ENCODE results near the gene KIRREL3. TPM values are rescaled to one million over a fixed set of nuclear protein-coding genes. Genes with fewer than 3 reads are reported as not detected.

KIRREL3 gene
- total RNA-seq, 2 experiments from 2014 or later, result not detected

- no peak overlapping the region for H3K4me3 ChIP-seq (ENCODE audit: low read length)
- Mint-ChIP-seq H3K27me3 (peaks cover 6% of the 10 kb centered on the region), H3K36me3 (ENCODE audit: low read depth) (no peaks in the 10 kb centered on the region), H3K4me3 (no peak overlapping the region), H3K4me1 (ENCODE audit: low read depth) (no peaks in the 10 kb centered on the region), H3K27ac (no peak overlapping the region), H3K9me3 (peaks cover 4% of the 10 kb centered on the region)
- no peak overlapping the region for H3K27ac ChIP-seq (ENCODE audit: low read depth in 1 of 2, low read length in 2 of 2)
- H3K27me3 ChIP-seq (ENCODE audit: control insufficient read depth in 1 of 2, insufficient read depth in 2 of 2, low read length in 2 of 2), result no peaks in the 10 kb centered on the region
- intact Hi-C loops (cut with DNase I, micrococcal nuclease), result no loop called here
- no peaks in the 10 kb centered on the region for H3K4me1 ChIP-seq (ENCODE audit: insufficient read depth, low read length)
- ATAC-seq (ENCODE audit: poor library complexity) (no peak), DNase-seq (no peak)
- H3K9me3 ChIP-seq (ENCODE audit: control insufficient read depth in 1 of 2, insufficient read depth in 1 of 2, low read length in 2 of 2), result no peaks in the 10 kb centered on the region
- ChIA-PET CTCF (no interaction called here), POLR2A (no interaction called here)
- H3K36me3 ChIP-seq (ENCODE audit: insufficient read depth, low read length), result no peaks in the 10 kb centered on the region
- no peak for TF ChIP-seq CTCF (IDR thresholded peaks at IDR 0.05)
These were observed 200.6 kb downstream of the KIRREL3 start for GRCh38 chr11:126800009-126800408.

GRCh38 chr11:126797457-126798169 is 203.0 kb downstream of the KIRREL3 start:
- Mint-ChIP-seq H3K27ac (no peak overlapping the region), H3K27me3 (peaks cover 6% of the 10 kb centered on the region), H3K4me1 (ENCODE audit: low read depth) (no peaks in the 10 kb centered on the region), H3K36me3 (ENCODE audit: low read depth) (no peaks in the 10 kb centered on the region), H3K9me3 (peaks cover 4% of the 10 kb centered on the region), H3K4me3 (no peak overlapping the region)
- Histone ChIP-seq H3K36me3 (ENCODE audit: insufficient read depth, low read length) (no peaks in the 10 kb centered on the region), H3K9me3 (ENCODE audit: control insufficient read depth in 1 of 2, insufficient read depth in 1 of 2, low read length in 2 of 2) (no peaks in the 10 kb centered on the region), H3K27me3 (ENCODE audit: control insufficient read depth in 1 of 2, insufficient read depth in 2 of 2, low read length in 2 of 2) (no peaks in the 10 kb centered on the region), H3K4me1 (ENCODE audit: insufficient read depth, low read length) (no peaks in the 10 kb centered on the region), H3K4me3 (ENCODE audit: low read length) (no peak overlapping the region), H3K27ac (ENCODE audit: low read depth in 1 of 2, low read length in 2 of 2) (no peak overlapping the region)
- no peak for DNase-seq
- TF ChIP-seq CTCF (IDR thresholded peaks at IDR 0.05), result no peak
- intact Hi-C loops (cut with DNase I, micrococcal nuclease), result no loop called here
- ChIA-PET CTCF (no interaction called here), POLR2A (no interaction called here)
- no peak for ATAC-seq (ENCODE audit: poor library complexity)

GRCh38 chr11:126793596-126793995 is 207.0 kb downstream of the KIRREL3 start:
- no peaks in the 10 kb centered on the region for H3K9me3 Mint-ChIP-seq
- POLR2A ChIA-PET, result no interaction called here
- Histone ChIP-seq H3K4me1 (ENCODE audit: insufficient read depth, low read length) (no peaks in the 10 kb centered on the region), H3K9me3 (ENCODE audit: control insufficient read depth in 1 of 2, insufficient read depth in 1 of 2, low read length in 2 of 2) (no peaks in the 10 kb centered on the region), H3K36me3 (ENCODE audit: insufficient read depth, low read length) (no peaks in the 10 kb centered on the region), H3K4me3 (ENCODE audit: low read length) (no peak overlapping the region), H3K27me3 (ENCODE audit: control insufficient read depth in 1 of 2, insufficient read depth in 2 of 2, low read length in 2 of 2) (no peaks in the 10 kb centered on the region), H3K27ac (ENCODE audit: low read depth in 1 of 2, low read length in 2 of 2) (no peak overlapping the region)
- ATAC-seq (ENCODE audit: poor library complexity), result no peak
- peaks cover 6% of the 10 kb centered on the region for H3K27me3 Mint-ChIP-seq
- no peaks in the 10 kb centered on the region for H3K4me1 Mint-ChIP-seq (ENCODE audit: low read depth)
- no peaks in the 10 kb centered on the region for H3K36me3 Mint-ChIP-seq (ENCODE audit: low read depth)
- intact Hi-C loops (cut with DNase I, micrococcal nuclease), result no loop called here
- no peak overlapping the region for H3K27ac Mint-ChIP-seq
- no peak overlapping the region for H3K4me3 Mint-ChIP-seq
- DNase-seq, result no peak
- CTCF ChIA-PET, result no interaction called here
- TF ChIP-seq CTCF (IDR thresholded peaks at IDR 0.05), result no peak

Measured in CD4-positive, alpha-beta T cell (primary cell).